ENCODE results near the gene CSRNP3.

CSRNP3 gene

GRCh38 chr2:165562233-165562632, 92.7 kb downstream of the CSRNP3 start:
- H3K27me3 Mint-ChIP-seq (ENCODE audit: low read depth) = no peaks in the 10 kb centered on the region
- no peaks in the 10 kb centered on the region for H3K9me3 Mint-ChIP-seq
- no peak overlapping the region for H3K4me3 Mint-ChIP-seq
- peaks cover 28% of the 10 kb centered on the region for H3K4me1 Mint-ChIP-seq
- no peaks in the 10 kb centered on the region for H3K36me3 Mint-ChIP-seq (ENCODE audit: low read depth)
- H3K27ac Mint-ChIP-seq = peak overlapping the region; percentile 14 to 51 (median 32)
- no peak for TF ChIP-seq CTCF (IDR thresholded peaks at IDR 0.05; ENCODE audit: unreplicated experiment in 3 of 3)

GRCh38 chr2:165563468-165564225, 94.1 kb downstream of the CSRNP3 start:
- Mint-ChIP-seq H3K9me3 (no peaks in the 10 kb centered on the region), H3K27ac (no peak overlapping the region), H3K27me3 (ENCODE audit: low read depth) (no peaks in the 10 kb centered on the region), H3K36me3 (ENCODE audit: low read depth) (no peaks in the 10 kb centered on the region), H3K4me3 (no peak overlapping the region), H3K4me1 (peaks cover 28% of the 10 kb centered on the region)
- TF ChIP-seq CTCF (IDR thresholded peaks at IDR 0.05; ENCODE audit: unreplicated experiment in 3 of 3) = no peak

GRCh38 chr2:165566008-165566407, 96.5 kb downstream of the CSRNP3 start:
- no peak overlapping the region for H3K27ac Mint-ChIP-seq
- no peak overlapping the region for H3K4me3 Mint-ChIP-seq
- peaks cover 24% of the 10 kb centered on the region for H3K4me1 Mint-ChIP-seq
- no peak for TF ChIP-seq CTCF (IDR thresholded peaks at IDR 0.05; ENCODE audit: unreplicated experiment in 3 of 3)
- H3K27me3 Mint-ChIP-seq (ENCODE audit: low read depth) = no peaks in the 10 kb centered on the region
- H3K9me3 Mint-ChIP-seq = no peaks in the 10 kb centered on the region
- no peaks in the 10 kb centered on the region for H3K36me3 Mint-ChIP-seq (ENCODE audit: low read depth)

GRCh38 chr2:165567273-165567672, 97.8 kb downstream of the CSRNP3 start:
- Mint-ChIP-seq H3K9me3 (no peaks in the 10 kb centered on the region), H3K27ac (no peak overlapping the region), H3K4me3 (no peak overlapping the region), H3K4me1 (peaks cover 23% of the 10 kb centered on the region), H3K36me3 (ENCODE audit: low read depth) (no peaks in the 10 kb centered on the region), H3K27me3 (ENCODE audit: low read depth) (no peaks in the 10 kb centered on the region)
- no peak for TF ChIP-seq CTCF (IDR thresholded peaks at IDR 0.05; ENCODE audit: unreplicated experiment in 3 of 3)

- no peaks in the 10 kb centered on the region for H3K9me3 Mint-ChIP-seq
- H3K4me3 Mint-ChIP-seq = no peak overlapping the region
- no peak overlapping the region for H3K27ac Mint-ChIP-seq
- no peaks in the 10 kb centered on the region for H3K36me3 Mint-ChIP-seq (ENCODE audit: low read depth)
- TF ChIP-seq CTCF (IDR thresholded peaks at IDR 0.05; ENCODE audit: unreplicated experiment in 3 of 3) = no peak
- peaks cover 21% of the 10 kb centered on the region for H3K4me1 Mint-ChIP-seq
- H3K27me3 Mint-ChIP-seq (ENCODE audit: low read depth) = no peaks in the 10 kb centered on the region
Observed at GRCh38 chr2:165568361-165568760, 98.9 kb downstream of the CSRNP3 start.

- Mint-ChIP-seq H3K27ac (peak overlapping the region in 1 of 3 experiments; percentile 92), H3K4me3 (no peak overlapping the region), H3K27me3 (ENCODE audit: low read depth) (no peaks in the 10 kb centered on the region), H3K4me1 (peaks cover 37% of the 10 kb centered on the region), H3K36me3 (ENCODE audit: low read depth) (no peaks in the 10 kb centered on the region), H3K9me3 (no peaks in the 10 kb centered on the region)
- no peak for TF ChIP-seq CTCF (IDR thresholded peaks at IDR 0.05; ENCODE audit: unreplicated experiment in 3 of 3)
Observed at GRCh38 chr2:165571477-165571876, 102.0 kb downstream of the CSRNP3 start.
